Measurements from ENCODE around the gene COLEC12. TPM values are rescaled to one million over a fixed set of nuclear protein-coding genes. Genes with fewer than 3 reads are reported as not detected.

COLEC12 gene
- total RNA-seq, 1 experiment from 2014 or later, result not detected

DNA sequence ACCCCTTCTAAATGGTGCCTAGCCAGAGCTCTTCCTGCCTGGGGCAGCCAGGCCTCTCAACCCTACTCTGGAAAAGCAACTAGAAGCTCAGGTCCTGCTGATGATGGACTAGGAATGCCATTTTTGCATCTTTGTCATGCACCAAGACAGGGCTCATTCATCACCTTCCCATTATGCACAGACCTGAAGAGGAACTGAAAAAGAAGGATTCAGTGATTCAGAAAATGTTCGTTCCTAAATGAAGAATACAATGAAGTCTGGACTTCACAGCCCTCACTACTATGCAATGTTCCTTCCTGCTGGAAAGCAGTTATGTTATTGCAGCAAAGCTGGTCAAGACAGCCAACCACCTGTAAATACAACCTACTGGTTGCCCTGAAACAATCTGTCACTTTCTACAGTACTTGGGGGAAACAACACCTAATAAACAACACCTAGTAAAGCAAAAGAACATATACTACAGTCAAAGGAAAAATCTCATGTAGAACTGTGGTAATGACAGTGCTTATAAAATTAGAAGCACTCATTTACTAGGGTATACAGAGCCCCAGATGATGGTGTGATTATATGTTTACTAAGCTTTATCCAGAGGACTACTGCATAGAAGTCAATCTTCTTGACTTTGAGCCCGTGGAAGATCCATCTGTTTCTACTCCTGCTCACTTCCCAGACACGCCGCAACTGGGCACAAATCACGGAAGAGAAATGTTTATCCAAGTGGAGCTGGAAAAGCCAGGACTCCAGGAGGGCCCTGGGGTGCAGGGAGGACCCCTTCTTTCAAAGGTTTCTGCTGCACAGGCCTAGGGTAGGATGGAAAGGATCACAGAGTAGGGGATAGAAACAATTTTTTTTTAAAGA is 129.5 kb downstream of the COLEC12 start:
- Histone ChIP-seq H3K9ac (ENCODE audit: low read length) (no peak overlapping the region), H3K27ac (ENCODE audit: low read depth, low read length) (no peak overlapping the region), H2AFZ (ENCODE audit: low read depth, low read length, poor library complexity, severe bottlenecking) (no peak overlapping the region), H3K4me1 (ENCODE audit: control insufficient read depth in 1 of 2, insufficient read depth in 2 of 2, low read length in 2 of 2) (no peaks in the 10 kb centered on the region), H3K4me3 (replicated peaks in 1 of 2; ENCODE audit: low read depth in 1 of 2, low read length in 2 of 2) (no peak overlapping the region), H3K27me3 (ENCODE audit: insufficient read depth, low read length) (no peaks in the 10 kb centered on the region), H3K36me3 (ENCODE audit: control insufficient read depth in 1 of 2, insufficient read depth in 2 of 2, low read length in 2 of 2) (no peaks in the 10 kb centered on the region), H3K4me2 (ENCODE audit: low read length) (no peak overlapping the region), H4K20me1 (ENCODE audit: insufficient read depth) (no peaks in the 10 kb centered on the region), H3K79me2 (ENCODE audit: insufficient read depth, low read length) (no peaks in the 10 kb centered on the region), H3K9me2 (ENCODE audit: insufficient read depth) (no peaks in the 10 kb centered on the region), H3K9me3 (ENCODE audit: control insufficient read depth in 1 of 2, insufficient read depth in 1 of 2, low read depth in 1 of 2, low read length in 2 of 2) (no peaks in the 10 kb centered on the region)
- CTCF ChIA-PET, result no interaction called here
- intact Hi-C loops (cut with micrococcal nuclease), result no loop called here
- POLR2A ChIA-PET, result no interaction called here
- ATAC-seq (no peak), DNase-seq (ENCODE audit: low read depth, low spot score) (no peak)
- TF ChIP-seq RAD21 (IDR thresholded peaks at IDR 0.05; ENCODE audit: low read depth) (no peak), YY1 (IDR thresholded peaks at IDR 0.05; ENCODE audit: extremely low read depth, insufficient replicate concordance, low read depth, low read length) (no peak), ELF1 (IDR thresholded peaks at IDR 0.05; ENCODE audit: borderline replicate concordance, low read depth) (no peak), ZFX (IDR thresholded peaks at IDR 0.05) (no peak), SRF (IDR thresholded peaks at IDR 0.05; ENCODE audit: low read depth) (no peak), ZNF274 (IDR thresholded peaks at IDR 0.05; ENCODE audit: low read depth, low read length) (no peak), POLR2AphosphoS5 (IDR thresholded peaks at IDR 0.05; ENCODE audit: low read depth, low read length) (no peak), EZH2phosphoT487 (IDR thresholded peaks at IDR 0.05; ENCODE audit: borderline replicate concordance) (no peak), EGR1 (IDR thresholded peaks at IDR 0.05; ENCODE audit: low read depth) (no peak)
- TF ChIP-seq, protein P1, sequence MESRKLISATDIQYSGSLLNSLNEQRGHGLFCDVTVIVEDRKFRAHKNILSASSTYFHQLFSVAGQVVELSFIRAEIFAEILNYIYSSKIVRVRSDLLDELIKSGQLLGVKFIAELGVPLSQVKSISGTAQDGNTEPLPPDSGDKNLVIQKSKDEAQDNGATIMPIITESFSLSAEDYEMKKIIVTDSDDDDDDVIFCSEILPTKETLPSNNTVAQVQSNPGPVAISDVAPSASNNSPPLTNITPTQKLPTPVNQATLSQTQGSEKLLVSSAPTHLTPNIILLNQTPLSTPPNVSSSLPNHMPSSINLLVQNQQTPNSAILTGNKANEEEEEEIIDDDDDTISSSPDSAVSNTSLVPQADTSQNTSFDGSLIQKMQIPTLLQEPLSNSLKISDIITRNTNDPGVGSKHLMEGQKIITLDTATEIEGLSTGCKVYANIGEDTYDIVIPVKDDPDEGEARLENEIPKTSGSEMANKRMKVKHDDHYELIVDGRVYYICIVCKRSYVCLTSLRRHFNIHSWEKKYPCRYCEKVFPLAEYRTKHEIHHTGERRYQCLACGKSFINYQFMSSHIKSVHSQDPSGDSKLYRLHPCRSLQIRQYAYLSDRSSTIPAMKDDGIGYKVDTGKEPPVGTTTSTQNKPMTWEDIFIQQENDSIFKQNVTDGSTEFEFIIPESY (IDR thresholded peaks at IDR 0.05; ENCODE audit: extremely low read depth, insufficient replicate concordance, low read length), result no peak
- RAD21 ChIA-PET (ENCODE audit: low non-redundant PET in 1 of 2, low total read pairs in 2 of 2, uncharacterized antibody in 2 of 2, unreplicated experiment in 2 of 2), result interaction anchor here in 1 of 2 experiments (0.6 kb wide), 1 partner anchor 224 kb away, joined by 4 read pairs; no protein-coding TSS in a partner anchor
- BruUV-seq (replicated peaks), result no TSS peak

All from HCT116 (cell line).